Ovary (tissue), 9 donors: ENCODE measurements around the gene RYR3. TPM values are rescaled to one million over a fixed set of nuclear protein-coding genes. Genes with fewer than 3 reads are reported as not detected.

ENCODE experiments used
- DNase-seq, 5 donors: peaks; one replicate each; pipeline ENCODE4 v3.0.0-alpha.2; 2019 to 2020
- H3K27ac ChIP-seq, 2 donors: fragments of 200-600 bp; one replicate each; pipeline versions ENCODE4 v1.5.1 to v1.8.0; 2019 to 2022
- H3K27me3 ChIP-seq: fragments of 200-600 bp; one replicate; pipeline ENCODE4 v1.8.0; 2022
- H3K36me3 ChIP-seq: fragments of 200-600 bp; sonication (generic); one replicate; pipeline ENCODE4 v1.5.1; 2019
- H3K4me1 ChIP-seq: one replicate; pipeline ENCODE4 v1.8.1; 2013; ENCODE audit warnings: mild to moderate bottlenecking, moderate library complexity; ENCODE audit not compliant: insufficient read depth
- H3K4me3 ChIP-seq: fragments of 200-600 bp; sonication (generic); one replicate; pipeline ENCODE4 v1.5.1; 2017
- H3K9me3 ChIP-seq, 2 donors: fragments of 200-600 bp in 1 of 2; sonication (generic) in 1 of 2; one replicate each; pipeline versions ENCODE4 v1.5.1 to v1.8.1; 2013 to 2019; ENCODE audit warnings: mild to moderate bottlenecking in 1 of 2, moderate library complexity in 1 of 2
- EP300 ChIP-seq: sonication (generic); formaldehyde crosslinking; IDR thresholded peaks from one replicate; pipeline ENCODE4 v1.6.1; 2017; ENCODE audit warnings: antibody characterized with exemption
- POLR2A ChIP-seq: fragments of 450-650 bp; IDR thresholded peaks from one replicate; pipeline ENCODE4 v1.6.1; 2017; ENCODE audit warnings: antibody characterized with exemption, mild to moderate bottlenecking, moderate library complexity
- WGBS, 3 donors: extraction: QIAGEN DNeasy Blood & Tissue Kit in 1 of 3; methylation state at CpG; one replicate each; pipeline versions ENCODE4 v1.1.5 to v1.1.7; 2013 to 2017; 5-methylcytosine and 5-hydroxymethylcytosine counted together
- intact Hi-C, 4 donors: fragments of 100-400 bp; cut with DNase I; formaldehyde crosslinking; loops; one replicate each; pipeline versions ENCODE4 v1.11.0 to v1.15.1; 2022 to 2023
- polyA plus RNA-seq, 2 donors: library from polyadenylated mRNA; stranded (reverse); fragments of 200-250 nt in 1 of 2; fragments of 350-450 nt in 1 of 2; fragmentation: Illumina TruSeq in 1 of 2; extraction: RNeasy Lipid Tissue Mini Kit (QIAGEN cat#74804) in 1 of 2; gene quantifications; one replicate each; pipeline ENCODE4 v1.2.3, GENCODE V29; 2013 to 2014
- total RNA-seq, 7 donors: library from RNA; depleted of rRNA in 2 of 7; stranded (reverse); fragments of >200 nt in 2 of 7; fragmentation: NEBNext Ultra II Directional in 3 of 7; extraction: Animal tissue kit (Norgen Biotek cat#: 25700) in 3 of 7; gene quantifications; one replicate each; pipeline versions ENCODE4 v1.1.0 to v1.2.4, GENCODE V29; 2016 to 2023
- TF ChIP-seq, protein P1 (sequence below), 3 donors: fragments of 450-650 bp in 2 of 3; fragments of 200-600 bp in 1 of 3; IDR thresholded peaks; one replicate each; pipeline versions ENCODE4 v1.5.1 to v1.8.0; 2016 to 2022; ENCODE audit warnings: antibody characterized with exemption in 3 of 3, mild to moderate bottlenecking in 1 of 3
- donor health status: DM: no; HTN: no; CAD: no; lungs with moderate emphysema.
- donor health status: DM: no; HTN: no; CAD: no.
- donor health status: Bipolar disorder and iron deficiency.
- donor health status: DM: yes; HTN: yes; CAD: no.
- donor health status: DM: no; HTN: no; CAD: no.
- donor health status: DM: yes; HTN: yes; CAD: no.

Gene RYR3
- total and polyA plus RNA-seq, 9 donors: 0.52 to 6.0 (median 0.96) TPM

DNA sequence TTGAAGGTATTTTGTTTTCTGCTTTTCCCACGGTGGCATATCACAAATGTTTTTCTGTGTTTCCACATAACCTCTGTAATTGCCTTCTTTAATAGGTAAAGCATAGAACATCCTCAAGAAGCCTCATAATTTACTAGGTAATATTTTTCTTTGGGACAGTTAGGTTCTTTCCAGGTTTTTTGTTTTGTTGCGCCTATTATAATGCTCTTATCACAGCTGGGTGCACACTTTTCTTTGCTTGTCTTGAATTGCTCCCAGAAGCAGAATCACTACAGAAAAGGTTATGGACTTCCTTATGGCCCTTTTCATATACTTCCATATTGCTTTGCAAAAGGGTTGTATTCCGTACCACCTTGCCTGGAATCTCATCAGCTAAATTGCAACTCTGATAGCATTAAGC lies 213.5 kb downstream of the RYR3 start:
- intact Hi-C loops: loop anchor here in 1 of 4 donors (10.0 kb wide), 1 partner anchor 59 kb away; no protein-coding TSS in a partner anchor
- H3K4me1 ChIP-seq: no peaks in the 10 kb centered on the region
- H3K36me3 ChIP-seq: no peaks in the 10 kb centered on the region
- H3K27me3 ChIP-seq: no peaks in the 10 kb centered on the region
- TF ChIP-seq, protein P1, sequence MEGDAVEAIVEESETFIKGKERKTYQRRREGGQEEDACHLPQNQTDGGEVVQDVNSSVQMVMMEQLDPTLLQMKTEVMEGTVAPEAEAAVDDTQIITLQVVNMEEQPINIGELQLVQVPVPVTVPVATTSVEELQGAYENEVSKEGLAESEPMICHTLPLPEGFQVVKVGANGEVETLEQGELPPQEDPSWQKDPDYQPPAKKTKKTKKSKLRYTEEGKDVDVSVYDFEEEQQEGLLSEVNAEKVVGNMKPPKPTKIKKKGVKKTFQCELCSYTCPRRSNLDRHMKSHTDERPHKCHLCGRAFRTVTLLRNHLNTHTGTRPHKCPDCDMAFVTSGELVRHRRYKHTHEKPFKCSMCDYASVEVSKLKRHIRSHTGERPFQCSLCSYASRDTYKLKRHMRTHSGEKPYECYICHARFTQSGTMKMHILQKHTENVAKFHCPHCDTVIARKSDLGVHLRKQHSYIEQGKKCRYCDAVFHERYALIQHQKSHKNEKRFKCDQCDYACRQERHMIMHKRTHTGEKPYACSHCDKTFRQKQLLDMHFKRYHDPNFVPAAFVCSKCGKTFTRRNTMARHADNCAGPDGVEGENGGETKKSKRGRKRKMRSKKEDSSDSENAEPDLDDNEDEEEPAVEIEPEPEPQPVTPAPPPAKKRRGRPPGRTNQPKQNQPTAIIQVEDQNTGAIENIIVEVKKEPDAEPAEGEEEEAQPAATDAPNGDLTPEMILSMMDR (IDR thresholded peaks at IDR 0.05): no peak
- TF ChIP-seq EP300 (no peak), POLR2A (no peak)
- H3K9me3 ChIP-seq: no peaks in the 10 kb centered on the region
- no peak overlapping the region for H3K27ac ChIP-seq
- WGBS, 3 donors: 81 to 89% (median 85%) methylated on average over 3 of the region's 3 CpGs
- H3K4me3 ChIP-seq: no peak overlapping the region
- no peak for DNase-seq

DNA sequence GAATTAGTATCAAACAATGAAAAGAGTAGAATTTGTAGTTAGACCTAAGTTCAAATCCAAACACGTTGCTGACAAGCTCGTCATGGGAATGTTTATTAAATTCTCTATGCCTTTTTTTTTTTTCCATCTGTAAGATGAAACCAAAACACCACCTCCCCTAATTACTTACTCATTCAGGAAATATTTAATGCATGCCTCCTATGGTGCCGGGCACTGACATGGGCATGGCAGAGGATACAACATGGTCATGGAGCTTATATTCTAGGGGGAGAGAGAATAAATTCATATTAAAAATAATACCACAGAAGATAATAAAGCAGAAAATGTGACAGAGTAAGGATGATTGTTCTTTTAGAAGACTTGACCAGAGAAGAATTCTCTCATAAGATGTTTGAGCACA lies 215.8 kb downstream of the RYR3 start:
- Histone ChIP-seq H3K36me3 (no peaks in the 10 kb centered on the region), H3K4me1 (no peaks in the 10 kb centered on the region), H3K27me3 (no peaks in the 10 kb centered on the region), H3K4me3 (no peak overlapping the region), H3K27ac (no peak overlapping the region), H3K9me3 (no peaks in the 10 kb centered on the region)
- no peak for DNase-seq
- 54 to 71% (median 65%) methylated on average over 3 of the region's 3 CpGs for WGBS, 3 donors
- TF ChIP-seq, protein P1 (IDR thresholded peaks at IDR 0.05): no peak
- TF ChIP-seq POLR2A (no peak), EP300 (no peak)
- intact Hi-C loops: loop anchor here in 1 of 4 donors (10.0 kb wide), 1 partner anchor 62 kb away; no protein-coding TSS in a partner anchor

DNA sequence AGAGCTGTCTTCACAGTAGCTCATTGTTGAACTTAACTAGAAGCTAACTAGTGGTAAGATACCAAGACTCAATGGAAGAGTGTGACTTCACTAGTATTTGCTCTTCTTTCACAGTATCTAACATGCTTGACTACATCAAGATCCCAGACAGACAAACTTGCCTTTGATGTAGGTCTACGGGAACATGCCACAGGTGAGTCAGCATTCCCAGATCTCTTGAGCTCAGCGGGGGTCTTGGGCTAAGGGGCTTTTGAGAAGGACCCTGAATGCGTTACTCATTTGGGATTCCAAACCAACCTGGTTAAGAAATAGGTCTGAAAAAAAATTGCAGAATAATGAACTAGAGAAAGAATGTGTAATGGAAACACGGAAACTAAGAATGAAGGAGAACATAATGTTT lies 222.4 kb downstream of the RYR3 start:
- no peak for DNase-seq
- Histone ChIP-seq H3K27ac (no peak overlapping the region), H3K4me1 (no peaks in the 10 kb centered on the region), H3K9me3 (no peaks in the 10 kb centered on the region), H3K27me3 (no peaks in the 10 kb centered on the region), H3K4me3 (no peak overlapping the region), H3K36me3 (no peaks in the 10 kb centered on the region)
- WGBS, 3 donors: 80 to 91% (median 87%) methylated on average over 4 of the region's 4 CpGs
- TF ChIP-seq EP300 (no peak), POLR2A (no peak)
- TF ChIP-seq, protein P1 (IDR thresholded peaks at IDR 0.05): no peak
- intact Hi-C loops: no loop called here

DNA sequence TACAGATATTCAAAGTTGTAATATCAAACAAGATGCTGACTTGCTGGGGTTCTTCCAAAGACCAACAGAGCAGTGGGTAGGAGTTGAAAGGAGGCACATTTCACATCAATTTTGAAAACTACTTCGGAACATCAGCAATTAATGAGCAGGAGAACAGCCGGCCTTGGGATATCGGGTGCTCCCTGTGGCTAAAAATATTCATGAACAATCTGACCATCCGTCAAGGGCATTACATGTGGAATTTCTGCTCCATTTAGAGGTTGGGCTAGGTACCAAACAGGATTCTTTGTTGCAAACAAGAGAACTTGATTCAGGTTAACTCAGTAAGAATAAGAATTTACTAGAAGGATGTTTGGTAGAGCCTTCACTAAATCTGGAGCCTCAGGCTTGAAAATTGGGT lies 223.9 kb downstream of the RYR3 start:
- no peak for DNase-seq
- no peaks in the 10 kb centered on the region for H3K9me3 ChIP-seq
- no peaks in the 10 kb centered on the region for H3K4me1 ChIP-seq
- no peak overlapping the region for H3K4me3 ChIP-seq
- no peaks in the 10 kb centered on the region for H3K27me3 ChIP-seq
- TF ChIP-seq POLR2A (no peak), EP300 (no peak)
- TF ChIP-seq, protein P1 (IDR thresholded peaks at IDR 0.05): no peak
- 40 to 74% (median 56%) methylated on average over 4 of the region's 4 CpGs for WGBS, 3 donors
- intact Hi-C loops: no loop called here
- no peaks in the 10 kb centered on the region for H3K36me3 ChIP-seq
- H3K27ac ChIP-seq: no peak overlapping the region
